Nucleus accumbens (tissue), 56 donors: Measurements from ENCODE around the gene R3HDM2.
A peak's percentile ranks its signal among the peaks of the same experiment; 100 is the strongest.
"Not testable (repeated sequence)": the region's sequence is repeated elsewhere in the genome, so short reads cannot be mapped to it uniquely, and the experiment has no call there.

Experiments
- DNase-seq, 56 donors: peaks; one replicate each; lab custom pipeline; 2025; lab: John Stamatoyannopoulos, UW

Gene R3HDM2

GRCh38 chr12:57430112-57430930 is 522 bp downstream of the R3HDM2 start:
- DNase-seq: peak in 36 of 56 donors; percentile 11 to 77 (median 36)

GRCh38 chr12:57429473-57430111 is 1.3 kb downstream of the R3HDM2 start:
- DNase-seq: no peak

- DNase-seq: no peak
Measured at GRCh38 chr12:57428965-57429364, 1.9 kb downstream of the R3HDM2 start.

- not testable (repeated sequence) for DNase-seq
Measured at GRCh38 chr12:57426948-57427347, 3.9 kb downstream of the R3HDM2 start.

- DNase-seq: no peak
Measured at GRCh38 chr12:57420482-57420881, 10.4 kb downstream of the R3HDM2 start.

GRCh38 chr12:57419495-57419894 is 11.3 kb downstream of the R3HDM2 start:
- no peak for DNase-seq

- DNase-seq: peak in 12 of 56 donors; percentile 1 to 58 (median 14)
Measured at GRCh38 chr12:57418255-57418654, 12.6 kb downstream of the R3HDM2 start.

- no peak for DNase-seq
Measured at GRCh38 chr12:57416039-57416996, 14.5 kb downstream of the R3HDM2 start.

GRCh38 chr12:57415088-57415487 is 15.8 kb downstream of the R3HDM2 start:
- no peak for DNase-seq

- not testable (repeated sequence) for DNase-seq
Measured at GRCh38 chr12:57414160-57414559, 16.7 kb downstream of the R3HDM2 start.

- no peak for DNase-seq
Measured at GRCh38 chr12:57410534-57410933, 20.3 kb downstream of the R3HDM2 start.

- no peak for DNase-seq
Measured at GRCh38 chr12:57404966-57405640, 25.7 kb downstream of the R3HDM2 start.

GRCh38 chr12:57402156-57402555 is 28.7 kb downstream of the R3HDM2 start:
- DNase-seq: not testable (repeated sequence)

- DNase-seq: peak in 3 of 56 donors; percentile 1 to 5 (median 2)
Measured at GRCh38 chr12:57401165-57401564, 29.7 kb downstream of the R3HDM2 start.

- not testable (repeated sequence) for DNase-seq
Measured at GRCh38 chr12:57399718-57400463, 31.0 kb downstream of the R3HDM2 start.

GRCh38 chr12:57397441-57397840 is 33.4 kb downstream of the R3HDM2 start:
- no peak for DNase-seq

GRCh38 chr12:57395121-57395520 is 35.7 kb downstream of the R3HDM2 start:
- DNase-seq: no peak

GRCh38 chr12:57390174-57390573 is 40.7 kb downstream of the R3HDM2 start:
- DNase-seq: no peak

GRCh38 chr12:57389033-57389432 is 41.8 kb downstream of the R3HDM2 start:
- DNase-seq: no peak
